Natural killer cell (primary cell): ENCODE results near the gene BDH1. TPM values are rescaled to one million over a fixed set of nuclear protein-coding genes. Genes with fewer than 3 reads are reported as not detected.
A peak's percentile ranks its signal among the peaks of the same experiment; 100 is the strongest.

ENCODE experiments used
- ATAC-seq, 3 donors: fragments of 150-1000 bp in 2 of 3; fragments of 200-7000 bp in 1 of 3; cut with Tn5 transposase; 1 replicate in 1 of 3; 2 replicates in 2 of 3; pipeline ENCODE4 v1.10.0; 2021; ENCODE audit warnings: mild to moderate bottlenecking in 2 of 3, moderate library complexity in 2 of 3
- DNase-seq, 2 donors: peaks; one replicate each; pipeline versions ENCODE4 v3.0.0 to v3.0.0-alpha.2; 2013 to 2021; ENCODE audit warnings: mixed read lengths in 1 of 2
- H3K27ac ChIP-seq: one replicate; pipeline ENCODE4 v1.5.1; 2013; ENCODE audit warnings: mild to moderate bottlenecking, low read length
- H3K27me3 ChIP-seq: one replicate; pipeline ENCODE4 v1.6.1; 2013; ENCODE audit warnings: low read length; ENCODE audit not compliant: control insufficient read depth, insufficient read depth
- H3K36me3 ChIP-seq: one replicate; pipeline ENCODE4 v1.6.1; 2013; ENCODE audit warnings: low read length; ENCODE audit not compliant: control insufficient read depth, insufficient read depth
- H3K4me1 ChIP-seq: one replicate; pipeline ENCODE4 v1.6.1; 2013; ENCODE audit warnings: low read length; ENCODE audit not compliant: control insufficient read depth, insufficient read depth
- H3K4me3 ChIP-seq: one replicate; pipeline ENCODE4 v1.5.1; 2013; ENCODE audit warnings: low read length
- H3K9me3 ChIP-seq: one replicate; pipeline ENCODE4 v1.6.1; 2013; ENCODE audit warnings: low read length; ENCODE audit not compliant: control insufficient read depth, insufficient read depth
- H3K27ac Mint-ChIP-seq, 2 donors: one replicate each; pipeline ENCODE4 v1.8.0; 2022; ENCODE audit warnings: mild to moderate bottlenecking in 2 of 2, mixed read lengths in 2 of 2, moderate library complexity in 1 of 2
- H3K27me3 Mint-ChIP-seq, 2 donors: one replicate each; pipeline ENCODE4 v1.8.0; 2022; ENCODE audit warnings: low read depth in 2 of 2, mixed read lengths in 2 of 2
- H3K36me3 Mint-ChIP-seq: one replicate; pipeline ENCODE4 v1.8.0; 2022; ENCODE audit warnings: mixed read lengths
- H3K4me1 Mint-ChIP-seq, 2 donors: one replicate each; pipeline ENCODE4 v1.8.0; 2022; ENCODE audit warnings: mixed read lengths in 2 of 2
- H3K4me3 Mint-ChIP-seq: one replicate; pipeline ENCODE4 v1.8.0; 2022; ENCODE audit warnings: mild to moderate bottlenecking, moderate library complexity, mixed read lengths
- H3K9me3 Mint-ChIP-seq, 2 donors: one replicate each; pipeline ENCODE4 v1.8.0; 2022; ENCODE audit warnings: mixed read lengths in 2 of 2
- CTCF ChIP-seq: fragments of 200-600 bp; IDR thresholded peaks from one replicate; pipeline ENCODE4 v1.8.0; 2022; ENCODE audit warnings: antibody characterized with exemption
- whole genome bisulfite sequencing: methylation state at CpG from one replicate; pipeline ENCODE4 v1.1.7; 2013; ENCODE audit warnings: missing lambda C conversion rate; ENCODE audit not compliant: insufficient coverage; 5-methylcytosine and 5-hydroxymethylcytosine counted together
- intact Hi-C: fragments of 100-400 bp; cut with micrococcal nuclease; formaldehyde crosslinking; loops from one replicate; pipeline ENCODE4 v1.14.2; 2022
- total RNA-seq, 4 donors: library from RNA; stranded (reverse); fragments of 120-200 nt in 1 of 4; gene quantifications; one replicate each; pipeline versions ENCODE4 v1.2.3 to v1.2.4, GENCODE V29; 2013 to 2022

BDH1 gene
- total RNA-seq, 3 donors from 2014 or later (not counting 1 experiment from before 2014, with no cell fraction given), result 14.0 to 24.5 (median 17.4) TPM

- TF ChIP-seq CTCF, result no peak
- Histone ChIP-seq H3K27ac (no peak overlapping the region), H3K27me3 (no peaks in the 10 kb centered on the region), H3K4me3 (no peak overlapping the region), H3K4me1 (peaks cover 9% of the 10 kb centered on the region), H3K9me3 (peaks cover 7% of the 10 kb centered on the region), H3K36me3 (peaks cover 5% of the 10 kb centered on the region)
- ATAC-seq (no peak), DNase-seq (no peak)
- no peak overlapping the region for H3K4me3 Mint-ChIP-seq
- peak overlapping the region; percentile 49 to 70 for H3K27ac Mint-ChIP-seq
- H3K4me1 Mint-ChIP-seq, result peaks cover 9 to 22% of the 10 kb centered on the region in 2 donors
- no peaks in the 10 kb centered on the region for H3K36me3 Mint-ChIP-seq
- WGBS, result 93% methylated on average over 18 of the region's 18 CpGs
- no peaks in the 10 kb centered on the region for H3K27me3 Mint-ChIP-seq
- intact Hi-C loops, result no loop called here
- no peaks in the 10 kb centered on the region for H3K9me3 Mint-ChIP-seq
Observed at GRCh38 chr3:197521277-197522182, 34.2 kb downstream of the BDH1 start.

GRCh38 chr3:197520311-197521276 lies 35.2 kb downstream of the BDH1 start:
- no peak for TF ChIP-seq CTCF
- no peaks in the 10 kb centered on the region for H3K27me3 Mint-ChIP-seq
- Histone ChIP-seq H3K4me3 (no peak overlapping the region), H3K36me3 (peaks cover 3% of the 10 kb centered on the region), H3K27me3 (no peaks in the 10 kb centered on the region), H3K9me3 (peaks cover 7% of the 10 kb centered on the region), H3K27ac (no peak overlapping the region), H3K4me1 (peaks cover 13% of the 10 kb centered on the region)
- intact Hi-C loops, result no loop called here
- peaks cover 16 to 25% of the 10 kb centered on the region in 2 donors for H3K4me1 Mint-ChIP-seq
- no peak overlapping the region for H3K4me3 Mint-ChIP-seq
- WGBS, result 79% methylated on average over 31 of the region's 31 CpGs
- no peaks in the 10 kb centered on the region for H3K9me3 Mint-ChIP-seq
- DNase-seq (no peak), ATAC-seq (peak in 1 of 3 donors; percentile 54)
- H3K27ac Mint-ChIP-seq, result peak overlapping the region; percentile 6 to 57
- H3K36me3 Mint-ChIP-seq, result no peaks in the 10 kb centered on the region

- H3K9me3 Mint-ChIP-seq, result no peaks in the 10 kb centered on the region
- no peaks in the 10 kb centered on the region for H3K36me3 Mint-ChIP-seq
- peak in 1 of 3 donors; percentile 16 for ATAC-seq
- no peak overlapping the region for H3K4me3 ChIP-seq
- intact Hi-C loops, result no loop called here
- no peaks in the 10 kb centered on the region for H3K27me3 ChIP-seq
- H3K9me3 ChIP-seq, result peaks cover 7% of the 10 kb centered on the region
- no peak overlapping the region for H3K27ac ChIP-seq
- peaks cover 13% of the 10 kb centered on the region for H3K4me1 ChIP-seq
- no peak for DNase-seq
- peaks cover 16 to 25% of the 10 kb centered on the region in 2 donors for H3K4me1 Mint-ChIP-seq
- H3K27me3 Mint-ChIP-seq, result no peaks in the 10 kb centered on the region
- peaks cover 3% of the 10 kb centered on the region for H3K36me3 ChIP-seq
- peak overlapping the region; percentile 6 to 57 for H3K27ac Mint-ChIP-seq
- TF ChIP-seq CTCF, result no peak
- 94% methylated on average over 18 of the region's 18 CpGs for WGBS
- H3K4me3 Mint-ChIP-seq, result no peak overlapping the region
Observed at GRCh38 chr3:197519801-197520211, 36.0 kb downstream of the BDH1 start.
